DOHH2 (cell line): ENCODE measurements around the gene SNCAIP.

Experiments
- H3F3A ChIP-seq: fragments of 200-600 bp; sonication (generic), shearing (Covaris generic); 2 replicates; pipeline ENCODE4 v1.6.0; 2016; ENCODE audit warnings: antibody characterized with exemption, mild to moderate bottlenecking; ENCODE audit not compliant: control insufficient read depth, insufficient read depth
- H3K27ac ChIP-seq: fragments of 200-600 bp; sonication (generic); 2 replicates; pipeline ENCODE4 v1.5.1; 2014; ENCODE audit warnings: low read depth, mild to moderate bottlenecking, low read length, moderate library complexity
- H3K27me3 ChIP-seq: fragments of 200-600 bp; sonication (generic); 2 replicates; pipeline ENCODE4 v1.6.1; 2014; ENCODE audit warnings: mild to moderate bottlenecking, low read length, mixed read lengths; ENCODE audit not compliant: control insufficient read depth
- H3K36me3 ChIP-seq: fragments of 200-600 bp; sonication (generic); 2 replicates; pipeline ENCODE4 v1.6.1; 2014; ENCODE audit warnings: mild to moderate bottlenecking, low read length, moderate library complexity, mixed read lengths; ENCODE audit not compliant: control insufficient read depth
- H3K4me1 ChIP-seq: fragments of 200-600 bp; sonication (generic); 2 replicates; pipeline ENCODE4 v1.6.1; 2014; ENCODE audit warnings: mild to moderate bottlenecking, low read length, mixed read lengths; ENCODE audit not compliant: control insufficient read depth
- H3K4me2 ChIP-seq: fragments of 200-600 bp; sonication (generic); 2 replicates; pipeline ENCODE4 v1.6.0; 2014; ENCODE audit warnings: mild to moderate bottlenecking, low read length, moderate library complexity
- H3K4me3 ChIP-seq: fragments of 200-600 bp; sonication (generic); 2 replicates; pipeline ENCODE4 v1.5.1; 2014; ENCODE audit warnings: mild to moderate bottlenecking, low read length, mixed read lengths
- H3K79me2 ChIP-seq: fragments of 200-600 bp; sonication (generic); 2 replicates; pipeline ENCODE4 v1.6.1; 2014; ENCODE audit warnings: mild to moderate bottlenecking, low read length, mixed read lengths; ENCODE audit not compliant: control insufficient read depth
- H3K9me2 ChIP-seq: fragments of 200-600 bp; sonication (generic); replicated peaks from 2 replicates; pipeline ENCODE4 v1.6.1; 2014; ENCODE audit warnings: mild to moderate bottlenecking, low read length, mixed read lengths; ENCODE audit not compliant: control insufficient read depth
- H3K9me3 ChIP-seq: fragments of 200-600 bp; sonication (generic); 2 replicates; pipeline ENCODE4 v1.6.1; 2014; ENCODE audit warnings: antibody characterized with exemption, low read length, mixed read lengths; ENCODE audit not compliant: control insufficient read depth, insufficient read depth
- H4K20me1 ChIP-seq: fragments of 200-600 bp; sonication (generic); 2 replicates; pipeline ENCODE4 v1.6.0; 2014; ENCODE audit warnings: low read depth, mild to moderate bottlenecking, antibody characterized with exemption, low read length, moderate library complexity; ENCODE audit not compliant: control insufficient read depth, insufficient read depth
- EZH2phosphoT487 ChIP-seq: fragments of 200-600 bp; sonication (generic); IDR thresholded peaks from 2 replicates; pipeline ENCODE4 v1.6.1; 2017; ENCODE audit warnings: borderline replicate concordance, mild to moderate bottlenecking, antibody characterized with exemption, low read length, moderate library complexity, mixed read lengths
- TF ChIP-seq, protein P1 (sequence below): fragments of 200-600 bp; sonication (generic); IDR thresholded peaks from one replicate; pipeline ENCODE4 v1.5.1; 2014; ENCODE audit warnings: antibody characterized with exemption, mild to moderate bottlenecking, low read depth, low read length; ENCODE audit not compliant: poor library complexity, severe bottlenecking

SNCAIP gene

DNA sequence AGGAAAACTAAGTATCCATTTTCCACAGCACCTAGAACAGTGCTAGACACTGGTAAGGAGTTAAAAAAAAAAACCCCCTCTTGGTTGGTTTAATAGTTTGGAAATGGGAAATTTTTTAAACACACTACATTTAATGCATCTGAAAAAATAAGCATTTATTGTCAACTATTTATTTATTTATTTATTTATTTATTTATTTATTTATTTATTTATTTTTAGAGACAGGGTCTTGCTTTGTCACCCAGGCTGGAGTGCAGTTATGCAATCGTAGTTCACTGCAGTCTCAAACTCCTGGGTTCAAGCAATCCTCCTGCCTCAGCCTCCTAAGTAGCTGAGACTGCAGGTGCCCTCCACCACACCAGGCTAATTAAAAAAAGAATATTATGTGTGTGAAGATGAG is 51.6 kb downstream of the SNCAIP start:
- Histone ChIP-seq H3K36me3 (no peaks in the 10 kb centered on the region), H3K27ac (no peak overlapping the region), H3K4me1 (no peaks in the 10 kb centered on the region), H3K27me3 (no peaks in the 10 kb centered on the region), H3K4me3 (no peak overlapping the region), H3K4me2 (no peak overlapping the region), H4K20me1 (no peaks in the 10 kb centered on the region), H3F3A (no peaks in the 10 kb centered on the region), H3K9me3 (no peaks in the 10 kb centered on the region), H3K79me2 (no peaks in the 10 kb centered on the region), H3K9me2 (no peaks in the 10 kb centered on the region)
- TF ChIP-seq, protein P1, sequence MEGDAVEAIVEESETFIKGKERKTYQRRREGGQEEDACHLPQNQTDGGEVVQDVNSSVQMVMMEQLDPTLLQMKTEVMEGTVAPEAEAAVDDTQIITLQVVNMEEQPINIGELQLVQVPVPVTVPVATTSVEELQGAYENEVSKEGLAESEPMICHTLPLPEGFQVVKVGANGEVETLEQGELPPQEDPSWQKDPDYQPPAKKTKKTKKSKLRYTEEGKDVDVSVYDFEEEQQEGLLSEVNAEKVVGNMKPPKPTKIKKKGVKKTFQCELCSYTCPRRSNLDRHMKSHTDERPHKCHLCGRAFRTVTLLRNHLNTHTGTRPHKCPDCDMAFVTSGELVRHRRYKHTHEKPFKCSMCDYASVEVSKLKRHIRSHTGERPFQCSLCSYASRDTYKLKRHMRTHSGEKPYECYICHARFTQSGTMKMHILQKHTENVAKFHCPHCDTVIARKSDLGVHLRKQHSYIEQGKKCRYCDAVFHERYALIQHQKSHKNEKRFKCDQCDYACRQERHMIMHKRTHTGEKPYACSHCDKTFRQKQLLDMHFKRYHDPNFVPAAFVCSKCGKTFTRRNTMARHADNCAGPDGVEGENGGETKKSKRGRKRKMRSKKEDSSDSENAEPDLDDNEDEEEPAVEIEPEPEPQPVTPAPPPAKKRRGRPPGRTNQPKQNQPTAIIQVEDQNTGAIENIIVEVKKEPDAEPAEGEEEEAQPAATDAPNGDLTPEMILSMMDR = no peak
- TF ChIP-seq EZH2phosphoT487 = no peak

DNA sequence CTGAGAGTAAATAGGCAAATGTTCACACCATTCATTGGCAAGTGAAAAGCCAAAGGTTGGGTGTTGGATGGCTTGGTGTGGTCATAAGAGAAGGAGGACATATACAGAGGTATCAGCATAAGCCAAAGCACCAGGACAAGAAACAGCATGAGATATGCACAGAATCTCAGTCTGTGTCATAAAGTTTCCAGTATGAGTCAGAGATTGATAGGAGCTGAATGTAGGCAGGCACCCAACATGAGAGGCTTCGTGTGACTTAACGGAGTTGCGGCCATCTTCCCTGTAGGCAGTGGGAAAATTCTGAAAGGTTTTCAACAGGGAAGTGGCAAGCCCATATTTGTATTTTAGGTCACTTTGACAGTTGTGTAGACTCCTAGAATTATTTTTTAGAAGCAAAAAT is 54.5 kb downstream of the SNCAIP start:
- no peak overlapping the region for H3K4me2 ChIP-seq
- no peaks in the 10 kb centered on the region for H3K27me3 ChIP-seq
- no peaks in the 10 kb centered on the region for H3F3A ChIP-seq
- H3K36me3 ChIP-seq = no peaks in the 10 kb centered on the region
- TF ChIP-seq, protein P1 = no peak
- TF ChIP-seq EZH2phosphoT487 = no peak
- H3K4me1 ChIP-seq = no peaks in the 10 kb centered on the region
- H3K27ac ChIP-seq = no peak overlapping the region
- H4K20me1 ChIP-seq = no peaks in the 10 kb centered on the region
- no peak overlapping the region for H3K4me3 ChIP-seq
- no peaks in the 10 kb centered on the region for H3K9me3 ChIP-seq
- H3K79me2 ChIP-seq = no peaks in the 10 kb centered on the region
- H3K9me2 ChIP-seq = no peaks in the 10 kb centered on the region

GRCh38 chr5:122367456-122367855 is 55.4 kb downstream of the SNCAIP start:
- H3K4me3 ChIP-seq = no peak overlapping the region
- H3K27me3 ChIP-seq = no peaks in the 10 kb centered on the region
- no peak overlapping the region for H3K4me2 ChIP-seq
- H3F3A ChIP-seq = no peaks in the 10 kb centered on the region
- H3K36me3 ChIP-seq = no peaks in the 10 kb centered on the region
- H3K4me1 ChIP-seq = no peaks in the 10 kb centered on the region
- no peak overlapping the region for H3K27ac ChIP-seq
- no peaks in the 10 kb centered on the region for H4K20me1 ChIP-seq
- TF ChIP-seq EZH2phosphoT487 = no peak
- TF ChIP-seq, protein P1 = no peak
- H3K9me3 ChIP-seq = no peaks in the 10 kb centered on the region
- no peaks in the 10 kb centered on the region for H3K79me2 ChIP-seq
- H3K9me2 ChIP-seq = no peaks in the 10 kb centered on the region
